ENCODE results near the gene F11. TPM values are rescaled to one million over a fixed set of nuclear protein-coding genes. Genes with fewer than 3 reads are reported as not detected.
A peak's percentile ranks its signal among the peaks of the same experiment; 100 is the strongest.

The F11 gene
- total and polyA plus RNA-seq, 2 of the 13 experiments (the other 11 are each of a cell fraction or from before 2014, with no cell fraction given): 35.1 to 58.0 TPM

- H3K4me3 ChIP-seq (replicated peaks in 1 of 3; ENCODE audit: insufficient read depth in 1 of 3, low read depth in 2 of 3, low read length in 3 of 3): no peak overlapping the region
- in situ Hi-C loops (cut with HindIII; ENCODE audit: extremely low pct_ligation_motif_present, low pct_unique_long_range_greater_than_20kb): no loop called here
- H3K9ac ChIP-seq (ENCODE audit: insufficient read depth, low read depth, low read length): no peak overlapping the region
- BruUV-seq (replicated peaks): no TSS peak
- ChIA-PET CTCF (ENCODE audit: low intra/inter-chr PET ratio, low total read pairs) (no interaction called here), POLR2A (no interaction called here)
- FAIRE-seq (no peak), ATAC-seq (no peak), DNase-seq (ENCODE audit: low spot score) (no peak)
- H2AFZ ChIP-seq (ENCODE audit: low read length): no peak overlapping the region
- no peaks in the 10 kb centered on the region for H4K20me1 ChIP-seq (ENCODE audit: insufficient read depth, low read length)
- WGBS (ENCODE audit: low lambda C conversion rate): 10% methylated on average over 1 of the region's 1 CpG
- TF ChIP-seq ZNF572 (CRISPR knock-in tag; IDR thresholded peaks at IDR 0.05) (no peak), MNT (IDR thresholded peaks at IDR 0.05) (no peak), MED8 (CRISPR knock-in tag; IDR thresholded peaks at IDR 0.05; ENCODE audit: insufficient replicate concordance) (no peak), IRX3 (CRISPR knock-in tag; IDR thresholded peaks at IDR 0.05; ENCODE audit: borderline replicate concordance, low read depth) (no peak)
- peaks cover 5% of the 10 kb centered on the region for H3K4me1 ChIP-seq (ENCODE audit: insufficient read depth, low read length)
- H3K4me2 ChIP-seq (ENCODE audit: low read depth, low read length): no peak overlapping the region
- H3K9me3 ChIP-seq (ENCODE audit: low read length): peaks cover 8% of the 10 kb centered on the region; the same call in 1 of the 2 replicates
- intact Hi-C loops (cut with micrococcal nuclease; ENCODE audit: unreplicated experiment): no loop called here
- H3K27ac ChIP-seq (ENCODE audit: extremely low read length, insufficient read depth, low read length): no peak overlapping the region
- no peaks in the 10 kb centered on the region for H3K79me2 ChIP-seq (ENCODE audit: insufficient read depth, low read length)
- H3K36me3 ChIP-seq (replicated peaks in 1 of 2; ENCODE audit: control insufficient read depth in 1 of 2, insufficient read depth in 2 of 2, low read length in 2 of 2): no peaks in the 10 kb centered on the region
- peaks cover 0 to under 1% of the 10 kb centered on the region in 2 experiments; a peak in 1 of 5 replicates for H3K27me3 ChIP-seq (ENCODE audit: control insufficient read depth in 1 of 2, insufficient read depth in 2 of 2, low read length in 2 of 2)
These were observed 44.4 kb upstream of the F11 start for GRCh38 chr4:186221624-186222023.

GRCh38 chr4:186225848-186226247 lies 40.1 kb upstream of the F11 start:
- H3K36me3 ChIP-seq (replicated peaks in 1 of 2; ENCODE audit: control insufficient read depth in 1 of 2, insufficient read depth in 2 of 2, low read length in 2 of 2): no peaks in the 10 kb centered on the region
- H2AFZ ChIP-seq (ENCODE audit: low read length): no peak overlapping the region
- FAIRE-seq (no peak), ATAC-seq (no peak), DNase-seq (ENCODE audit: low spot score) (no peak)
- in situ Hi-C loops (cut with HindIII; ENCODE audit: extremely low pct_ligation_motif_present, low pct_unique_long_range_greater_than_20kb): no loop called here
- H3K4me1 ChIP-seq (ENCODE audit: insufficient read depth, low read length): peaks cover 25% of the 10 kb centered on the region
- ChIA-PET CTCF (ENCODE audit: low intra/inter-chr PET ratio, low total read pairs) (no interaction called here), POLR2A (no interaction called here)
- H3K9ac ChIP-seq (ENCODE audit: insufficient read depth, low read depth, low read length): no peak overlapping the region
- H3K79me2 ChIP-seq (ENCODE audit: insufficient read depth, low read length): no peaks in the 10 kb centered on the region
- intact Hi-C loops (cut with micrococcal nuclease; ENCODE audit: unreplicated experiment): no loop called here
- BruUV-seq (replicated peaks): no TSS peak
- peaks cover 0 to 1% of the 10 kb centered on the region in 2 experiments; a peak in 1 of 5 replicates for H3K27me3 ChIP-seq (ENCODE audit: control insufficient read depth in 1 of 2, insufficient read depth in 2 of 2, low read length in 2 of 2)
- no peak overlapping the region for H3K4me2 ChIP-seq (ENCODE audit: low read depth, low read length)
- H3K27ac ChIP-seq (ENCODE audit: extremely low read length, insufficient read depth, low read length): no peak overlapping the region
- TF ChIP-seq, protein P1, sequence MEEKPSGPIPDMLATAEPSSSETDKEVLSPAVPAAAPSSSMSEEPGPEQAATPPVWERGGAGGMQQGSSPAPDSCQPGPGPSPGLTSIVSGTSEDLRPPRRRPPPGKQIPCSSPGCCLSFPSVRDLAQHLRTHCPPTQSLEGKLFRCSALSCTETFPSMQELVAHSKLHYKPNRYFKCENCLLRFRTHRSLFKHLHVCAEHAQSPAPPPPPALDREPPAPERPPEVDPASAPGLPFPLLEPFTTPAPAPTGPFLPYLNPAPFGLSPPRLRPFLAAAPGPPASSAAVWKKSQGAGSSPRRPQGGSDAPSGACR (CRISPR knock-in tag; IDR thresholded peaks at IDR 0.05): no peak
- TF ChIP-seq SOX5 (CRISPR knock-in tag; IDR thresholded peaks at IDR 0.05; ENCODE audit: borderline replicate concordance) (no peak), ZBTB10 (CRISPR knock-in tag; IDR thresholded peaks at IDR 0.05; ENCODE audit: borderline replicate concordance) (no peak), ZNF264 (CRISPR knock-in tag; IDR thresholded peaks at IDR 0.05) (no peak), KDM2A (CRISPR knock-in tag; IDR thresholded peaks at IDR 0.05; ENCODE audit: borderline replicate concordance, low read depth) (no peak), ZNF160 (CRISPR knock-in tag; IDR thresholded peaks at IDR 0.05) (peak; percentile 99), ZNF235 (CRISPR knock-in tag; IDR thresholded peaks at IDR 0.05; ENCODE audit: borderline replicate concordance) (no peak), CENPBD1 (CRISPR knock-in tag; IDR thresholded peaks at IDR 0.05; ENCODE audit: borderline replicate concordance, low read depth) (no peak), SP140L (CRISPR knock-in tag; IDR thresholded peaks at IDR 0.05; ENCODE audit: borderline replicate concordance) (no peak)
- no peaks in the 10 kb centered on the region for H4K20me1 ChIP-seq (ENCODE audit: insufficient read depth, low read length)
- peaks cover 8% of the 10 kb centered on the region; the same call in 1 of the 2 replicates for H3K9me3 ChIP-seq (ENCODE audit: low read length)
- no peak overlapping the region for H3K4me3 ChIP-seq (replicated peaks in 1 of 3; ENCODE audit: insufficient read depth in 1 of 3, low read depth in 2 of 3, low read length in 3 of 3)

Data from HepG2 (cell line).